Osteocyte (in vitro differentiated cells): ENCODE results near the gene CRYBA1. TPM values are rescaled to one million over a fixed set of nuclear protein-coding genes. Genes with fewer than 3 reads are reported as not detected.

ENCODE experiments used
- DNase-seq: peaks from one replicate; pipeline ENCODE4 v3.0.0; 2021; ENCODE audit warnings: mixed read lengths; ENCODE audit not compliant: unreplicated experiment; ENCODE audit errors: extremely low spot score
- H3K27ac Mint-ChIP-seq: one replicate; pipeline ENCODE4 v1.8.0; 2021; ENCODE audit warnings: mild to moderate bottlenecking, mixed read lengths; ENCODE audit not compliant: unreplicated experiment
- H3K27me3 Mint-ChIP-seq: one replicate; pipeline ENCODE4 v1.8.0; 2021; ENCODE audit warnings: mixed read lengths; ENCODE audit not compliant: unreplicated experiment
- H3K36me3 Mint-ChIP-seq: one replicate; pipeline ENCODE4 v1.8.0; 2021; ENCODE audit warnings: mixed read lengths; ENCODE audit not compliant: unreplicated experiment
- H3K4me1 Mint-ChIP-seq: one replicate; pipeline ENCODE4 v1.8.0; 2021; ENCODE audit warnings: mixed read lengths; ENCODE audit not compliant: unreplicated experiment
- H3K4me3 Mint-ChIP-seq: one replicate; pipeline ENCODE4 v1.8.0; 2021; ENCODE audit warnings: mild to moderate bottlenecking, moderate library complexity, mixed read lengths; ENCODE audit not compliant: unreplicated experiment
- H3K9me3 Mint-ChIP-seq: one replicate; pipeline ENCODE4 v1.8.0; 2021; ENCODE audit warnings: mixed read lengths; ENCODE audit not compliant: unreplicated experiment
- CTCF ChIP-seq: fragments of 200-600 bp; sonication (generic); IDR thresholded peaks from 2 replicates; pipeline ENCODE4 v1.5.0; 2021; ENCODE audit warnings: antibody characterized with exemption, mild to moderate bottlenecking, moderate library complexity
- total RNA-seq: library from RNA; stranded (reverse); gene quantifications from 2 replicates; pipeline ENCODE4 v1.2.1, GENCODE V29; 2021

CRYBA1 gene
- total RNA-seq, 1 donor from 2014 or later, result not detected

GRCh38 chr17:29238133-29238850 lies 8.4 kb upstream of the CRYBA1 start:
- no peak for TF ChIP-seq CTCF
- H3K4me1 Mint-ChIP-seq, result peaks cover 28% of the 10 kb centered on the region
- H3K36me3 Mint-ChIP-seq, result no peaks in the 10 kb centered on the region
- H3K9me3 Mint-ChIP-seq, result no peaks in the 10 kb centered on the region
- H3K27me3 Mint-ChIP-seq, result no peaks in the 10 kb centered on the region
- no peak overlapping the region for H3K4me3 Mint-ChIP-seq
- H3K27ac Mint-ChIP-seq, result peak overlapping the region; percentile 66
- DNase-seq, result peak; percentile 54

- DNase-seq, result peak; percentile 7
- TF ChIP-seq CTCF, result no peak
- H3K9me3 Mint-ChIP-seq, result no peaks in the 10 kb centered on the region
- H3K27ac Mint-ChIP-seq, result peak overlapping the region; percentile 89
- no peak overlapping the region for H3K4me3 Mint-ChIP-seq
- H3K4me1 Mint-ChIP-seq, result peaks cover 35% of the 10 kb centered on the region
- no peaks in the 10 kb centered on the region for H3K36me3 Mint-ChIP-seq
- no peaks in the 10 kb centered on the region for H3K27me3 Mint-ChIP-seq
Measured at GRCh38 chr17:29240477-29240876, 6.2 kb upstream of the CRYBA1 start.

- peak overlapping the region; percentile 32 for H3K4me3 Mint-ChIP-seq
- no peaks in the 10 kb centered on the region for H3K36me3 Mint-ChIP-seq
- H3K9me3 Mint-ChIP-seq, result no peaks in the 10 kb centered on the region
- peaks cover 35% of the 10 kb centered on the region for H3K4me1 Mint-ChIP-seq
- H3K27me3 Mint-ChIP-seq, result no peaks in the 10 kb centered on the region
- no peak for TF ChIP-seq CTCF
- peak; percentile 85 for DNase-seq
- H3K27ac Mint-ChIP-seq, result peak overlapping the region; percentile 89
Measured at GRCh38 chr17:29240968-29241963, 5.4 kb upstream of the CRYBA1 start.

- no peaks in the 10 kb centered on the region for H3K27me3 Mint-ChIP-seq
- TF ChIP-seq CTCF, result no peak
- no peak for DNase-seq
- H3K9me3 Mint-ChIP-seq, result no peaks in the 10 kb centered on the region
- H3K4me1 Mint-ChIP-seq, result peaks cover 41% of the 10 kb centered on the region
- no peak overlapping the region for H3K4me3 Mint-ChIP-seq
- peak overlapping the region; percentile 89 for H3K27ac Mint-ChIP-seq
- H3K36me3 Mint-ChIP-seq, result no peaks in the 10 kb centered on the region
Measured at GRCh38 chr17:29242051-29242450, 4.6 kb upstream of the CRYBA1 start.

- no peaks in the 10 kb centered on the region for H3K9me3 Mint-ChIP-seq
- TF ChIP-seq CTCF, result no peak
- DNase-seq, result no peak
- H3K4me1 Mint-ChIP-seq, result peaks cover 41% of the 10 kb centered on the region
- no peaks in the 10 kb centered on the region for H3K36me3 Mint-ChIP-seq
- H3K4me3 Mint-ChIP-seq, result no peak overlapping the region
- H3K27me3 Mint-ChIP-seq, result no peaks in the 10 kb centered on the region
- no peak overlapping the region for H3K27ac Mint-ChIP-seq
Measured at GRCh38 chr17:29242790-29243189, 3.9 kb upstream of the CRYBA1 start.
